Stimulated activated CD4-positive, alpha-beta T cell treated with anti-CD3 and anti-CD28 coated beads, Interleukin-15, amount 100 ng/mL, for 48 hours (primary cell): Measurements from ENCODE around the gene PES1.
"Not testable (repeated sequence)": the region's sequence is repeated elsewhere in the genome, so short reads cannot be mapped to it uniquely, and the experiment has no call there.

ENCODE experiments used
- DNase-seq, 2 donors: peaks; one replicate each; pipeline ENCODE4 v3.0.0-alpha.2; 2020; ENCODE audit warnings: low read depth in 2 of 2

Gene PES1

DNA sequence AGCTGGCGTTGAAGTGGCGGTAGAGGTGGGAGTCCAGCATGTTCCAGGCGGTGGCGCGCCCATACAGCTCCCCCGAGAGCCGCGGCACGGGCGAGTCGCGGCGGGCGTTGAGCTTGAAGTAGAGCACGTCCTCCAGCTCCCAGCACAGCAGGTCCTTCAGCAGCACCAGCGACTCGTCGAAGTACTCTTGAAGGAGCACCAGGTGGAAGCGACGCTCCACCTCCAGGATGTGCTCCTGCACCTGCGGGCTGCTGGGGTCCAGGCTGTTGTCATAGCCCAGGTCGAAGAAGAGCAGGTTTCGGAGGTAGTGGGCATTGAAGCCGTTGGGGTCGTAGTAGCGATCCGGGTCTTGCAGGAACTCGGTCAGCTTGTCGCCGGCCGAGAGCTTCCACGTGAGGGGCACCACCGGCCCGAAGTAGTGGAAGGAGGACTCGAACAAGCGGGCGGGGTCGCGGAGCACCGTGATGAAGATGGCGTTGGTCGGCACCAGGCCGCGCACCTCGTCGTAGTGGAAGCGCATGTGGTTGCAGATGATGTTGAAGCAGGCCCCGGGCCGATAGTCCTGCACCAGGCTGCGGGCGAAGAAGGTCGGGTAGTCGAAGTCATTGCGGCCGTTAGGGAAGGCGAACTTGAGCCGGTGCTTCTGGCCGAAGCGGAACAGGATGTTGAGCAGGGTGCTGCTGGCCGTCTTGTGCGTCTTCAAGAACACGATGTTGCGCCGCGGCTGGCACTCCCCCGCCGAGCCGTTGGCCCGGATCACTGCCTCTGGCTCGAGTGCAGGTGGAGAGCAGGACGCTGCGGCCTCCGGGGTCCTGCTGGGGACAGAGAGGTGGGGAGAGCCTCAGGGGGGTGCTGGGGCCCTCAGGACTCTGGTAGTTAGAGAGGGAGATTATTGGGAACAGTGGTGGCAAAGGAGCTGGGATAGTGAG, 36.2 kb downstream of the PES1 start:
- no peak for DNase-seq

DNA sequence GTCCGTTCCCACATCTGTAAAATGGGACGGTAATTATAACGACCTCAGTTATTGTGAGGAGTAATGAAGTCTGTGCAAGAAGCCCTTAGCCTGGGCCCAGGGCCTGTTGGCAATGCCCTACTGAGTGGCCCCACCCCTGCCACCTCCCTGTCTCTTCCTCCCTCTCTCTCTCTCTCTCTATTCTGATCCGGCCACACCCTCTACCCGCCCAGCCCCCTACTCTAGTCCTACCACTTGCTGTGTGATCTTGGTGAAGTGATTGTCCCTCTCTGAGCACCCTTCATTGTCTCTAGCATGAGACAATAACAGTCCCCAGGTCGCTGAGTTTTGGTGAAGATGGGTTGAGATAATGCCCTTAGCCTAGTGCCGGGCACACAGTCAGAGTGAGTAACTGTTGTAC, 37.7 kb downstream of the PES1 start:
- no peak for DNase-seq

DNA sequence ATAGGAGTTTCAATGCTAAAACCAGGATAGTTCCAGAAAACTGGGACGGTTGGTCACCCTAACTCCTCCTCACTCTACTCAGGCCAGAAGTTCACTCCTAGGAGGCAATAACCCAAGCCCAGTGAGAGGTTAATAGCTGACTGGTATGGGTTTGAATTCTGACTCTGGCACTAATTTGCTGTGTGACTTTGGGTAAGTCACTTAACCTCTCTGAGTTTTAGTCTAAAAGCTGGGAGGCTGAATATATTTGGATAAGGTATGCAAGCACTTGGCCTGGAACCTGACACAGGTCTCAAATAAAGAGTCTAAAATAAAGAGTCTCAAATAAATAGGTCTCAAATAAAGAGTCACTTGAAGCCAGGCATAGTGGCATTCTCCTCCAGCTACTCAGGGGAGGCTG, 39.0 kb downstream of the PES1 start:
- DNase-seq: no peak

DNA sequence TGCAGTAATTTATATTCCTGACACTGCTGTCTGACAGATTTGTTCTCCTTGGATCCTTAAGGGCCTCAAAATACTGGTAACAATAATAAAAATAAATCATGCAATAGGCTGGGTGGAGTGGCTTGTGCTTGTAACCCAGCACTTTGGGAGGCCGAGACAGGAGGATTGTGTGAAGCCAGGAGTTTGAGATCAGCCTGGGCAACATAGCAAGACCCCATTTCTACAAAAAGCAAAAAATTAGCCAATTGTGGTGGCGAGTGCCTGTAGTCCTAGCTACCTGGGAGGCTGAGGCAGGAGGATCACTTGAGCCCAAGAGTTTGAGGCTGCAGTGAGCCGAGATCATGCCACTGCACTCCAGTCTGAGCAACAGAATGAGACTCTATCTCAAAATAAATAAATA, 39.9 kb downstream of the PES1 start:
- DNase-seq: not testable (repeated sequence)

DNA sequence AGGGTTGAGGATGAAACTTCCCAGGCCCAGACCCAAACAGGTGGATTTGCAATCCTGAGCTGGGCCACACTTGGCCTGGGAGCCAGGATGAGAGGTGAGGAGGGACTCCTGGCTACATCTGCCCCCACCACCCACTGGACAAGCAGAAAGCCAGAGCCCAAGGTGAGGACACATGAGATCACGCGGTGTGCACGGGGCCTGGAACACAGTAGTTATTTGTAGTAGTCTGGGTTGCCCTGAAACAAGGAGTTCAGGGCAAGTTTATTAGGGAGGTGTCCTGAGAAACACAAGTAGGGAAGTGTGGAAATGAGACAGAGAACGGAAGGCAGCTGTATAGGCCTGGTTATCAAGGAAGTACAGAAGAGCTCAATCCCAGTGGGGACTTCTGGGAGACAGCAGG, 44.5 kb downstream of the PES1 start:
- DNase-seq: no peak

DNA sequence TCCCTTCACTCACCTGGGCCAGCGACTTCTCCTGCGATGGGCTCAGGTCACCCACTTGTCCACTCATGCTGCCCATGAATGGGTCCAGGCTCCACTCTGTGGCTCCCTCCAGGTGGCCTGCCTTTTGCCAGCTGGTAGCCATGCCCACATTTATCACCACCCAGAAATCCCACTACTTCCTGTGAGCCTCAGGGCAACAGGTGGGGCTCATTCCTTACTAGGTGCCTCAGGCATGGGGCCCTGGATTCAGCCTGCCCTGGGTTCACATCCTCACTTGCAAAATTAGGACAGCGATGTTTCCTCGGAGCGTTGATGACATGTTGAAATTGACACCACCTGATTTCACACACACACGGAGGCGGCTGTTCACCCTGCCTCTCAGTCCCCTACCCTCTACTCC, 45.1 kb downstream of the PES1 start, which contains the start of gene SEC14L6:
SEC14L6 (minus strand) TSS at position 126 of the 400 bp plus-strand sequence; CDS start at position 67, 59 bp downstream.
- DNase-seq: no peak

DNA sequence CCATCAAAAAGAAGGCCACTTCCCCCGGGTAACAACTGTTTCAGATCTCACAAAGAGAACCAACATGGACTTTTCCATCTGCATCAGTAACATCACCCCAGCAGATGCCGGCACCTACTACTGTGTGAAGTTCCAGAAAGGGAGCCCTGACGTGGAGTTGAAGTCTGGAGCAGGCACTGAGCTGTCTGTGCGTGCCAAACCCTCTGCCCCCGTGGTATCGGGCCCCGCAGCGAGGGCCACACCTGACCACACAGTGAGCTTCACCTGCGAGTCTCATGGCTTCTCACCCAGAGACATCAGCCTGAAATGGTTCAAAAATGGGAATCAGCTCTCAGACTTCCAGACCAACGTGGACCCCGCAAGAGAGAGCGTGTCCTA, 48.9 kb downstream of the PES1 start:
- no peak for DNase-seq

DNA sequence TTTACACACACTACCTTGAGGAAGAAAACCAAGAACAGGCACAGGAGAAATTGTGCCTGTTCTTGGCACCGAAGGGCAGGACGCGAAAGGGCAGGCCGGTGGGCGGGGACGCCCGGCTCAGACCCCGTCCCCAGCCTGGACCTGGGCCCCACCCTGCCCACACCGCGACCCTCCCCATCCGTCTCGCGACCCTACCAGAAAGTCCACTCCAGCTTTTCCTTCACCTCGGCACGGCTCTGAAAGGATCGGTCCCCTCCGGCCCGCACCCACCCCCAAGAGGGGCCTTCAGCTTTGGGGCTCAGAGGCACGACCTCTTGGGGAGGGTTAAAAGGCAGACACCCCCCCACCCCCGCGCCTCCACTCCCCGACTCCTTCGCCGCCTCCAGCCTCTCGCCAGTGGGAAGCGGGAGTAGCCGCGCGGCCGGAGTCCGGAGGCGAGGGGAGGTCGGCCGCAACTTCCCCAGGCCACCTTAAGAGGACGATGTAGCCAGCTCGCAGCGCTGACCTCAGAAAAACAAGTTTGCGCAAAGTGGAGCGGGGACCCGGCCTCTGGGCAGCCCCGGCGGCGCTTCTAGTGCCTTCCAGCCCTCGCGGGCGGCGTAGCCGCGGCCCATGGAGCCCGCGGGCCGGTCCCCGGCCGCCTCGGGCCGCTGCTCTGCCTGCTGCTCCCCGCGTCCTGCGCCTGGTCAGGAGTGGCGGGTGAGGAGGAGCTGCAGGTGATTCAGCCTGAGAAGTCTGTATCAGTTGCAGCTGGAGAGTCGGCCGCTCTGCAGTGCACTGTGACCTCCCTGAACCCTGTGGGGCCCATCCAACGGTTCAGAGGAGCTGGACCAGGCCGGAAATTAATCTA, 49.5 kb downstream of the PES1 start:
- DNase-seq: no peak

DNA sequence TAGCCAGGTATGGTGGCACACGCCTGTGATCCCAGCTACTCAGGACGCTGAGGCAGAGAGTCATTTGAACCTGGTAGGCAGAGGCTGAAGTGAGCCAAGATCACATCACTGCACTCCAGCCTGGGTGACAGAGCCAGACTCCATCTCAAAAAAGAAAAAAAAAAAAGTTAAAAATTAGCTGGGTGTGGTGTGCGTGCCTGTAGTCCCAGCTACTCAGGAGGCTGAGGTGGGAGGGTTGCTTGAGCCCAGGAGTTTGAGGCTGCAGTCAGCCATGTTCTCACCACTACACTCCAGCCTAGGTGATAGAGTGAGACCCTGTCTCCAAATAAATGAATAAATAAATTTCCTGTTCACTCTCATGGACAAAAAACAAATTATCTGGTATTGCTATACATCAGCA, 50.2 kb downstream of the PES1 start:
- DNase-seq: not testable (repeated sequence)

DNA sequence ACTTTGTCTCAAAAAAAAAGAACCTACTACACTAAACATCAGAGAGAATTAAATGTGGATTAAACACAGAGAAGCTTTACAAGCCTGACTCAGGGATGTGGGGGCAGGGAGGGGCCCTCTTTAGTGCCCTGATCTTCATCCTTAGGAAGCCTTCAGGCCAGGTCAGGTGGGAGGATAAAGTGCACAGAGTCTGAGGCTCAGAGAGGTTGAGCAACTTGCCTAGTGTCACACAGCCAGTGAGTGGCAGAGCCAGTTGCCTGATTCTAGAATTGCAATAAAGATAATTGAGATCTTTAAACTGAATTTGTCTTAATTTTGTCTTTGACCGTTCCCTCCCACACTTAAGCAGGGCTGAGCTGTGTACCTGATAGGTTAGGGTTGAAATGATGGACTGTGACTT, 52.3 kb downstream of the PES1 start:
- DNase-seq: no peak

DNA sequence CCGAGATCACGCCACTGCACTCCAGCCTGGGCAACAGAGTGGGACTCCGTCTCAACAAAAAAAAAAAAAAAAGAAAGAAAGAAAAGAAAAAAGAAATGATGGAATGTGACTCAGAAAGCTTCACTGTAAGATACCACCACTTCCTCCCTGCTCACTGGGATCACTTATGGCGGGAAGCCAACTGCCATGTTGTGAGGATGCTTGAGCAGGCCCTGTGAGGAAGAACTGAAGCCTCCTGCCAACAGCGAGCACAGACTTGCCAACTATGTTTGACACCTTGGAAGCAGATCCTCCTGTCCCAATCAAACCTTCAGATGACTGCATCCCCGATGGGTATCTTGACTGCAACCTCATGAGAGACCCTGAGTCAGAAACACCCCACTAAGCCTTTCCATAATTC, 53.4 kb downstream of the PES1 start:
- no peak for DNase-seq

DNA sequence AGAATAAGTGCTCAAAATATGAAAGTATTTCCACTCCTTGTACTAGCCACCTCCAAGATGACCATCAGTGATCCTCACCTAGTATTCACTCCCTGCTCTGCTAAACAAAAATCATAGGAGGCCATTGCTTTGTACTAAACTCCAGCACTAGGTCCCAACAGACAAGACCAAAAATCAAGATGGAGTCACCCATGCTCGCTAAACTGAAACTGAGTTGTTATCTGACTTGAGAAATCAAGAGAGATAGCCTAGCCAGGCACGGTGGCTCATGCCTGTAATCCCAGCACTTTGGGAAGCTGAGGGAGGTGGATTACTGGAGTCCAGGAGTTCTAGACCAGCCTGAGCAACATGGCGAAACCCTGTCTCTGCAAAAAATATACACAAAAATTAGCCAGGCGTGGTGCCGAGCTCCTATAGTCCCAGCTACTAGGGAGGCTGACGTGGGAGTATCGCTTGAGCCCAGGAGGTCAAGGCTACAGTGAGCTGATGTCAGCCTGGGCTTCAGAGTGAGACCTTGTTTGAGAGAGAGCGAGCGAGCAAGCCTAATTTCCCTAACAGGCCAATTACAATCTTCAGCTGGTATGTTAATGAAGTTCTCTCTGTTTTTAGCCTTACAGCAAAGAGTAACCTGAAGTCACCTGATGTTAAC, 54.5 kb downstream of the PES1 start:
- DNase-seq: no peak

DNA sequence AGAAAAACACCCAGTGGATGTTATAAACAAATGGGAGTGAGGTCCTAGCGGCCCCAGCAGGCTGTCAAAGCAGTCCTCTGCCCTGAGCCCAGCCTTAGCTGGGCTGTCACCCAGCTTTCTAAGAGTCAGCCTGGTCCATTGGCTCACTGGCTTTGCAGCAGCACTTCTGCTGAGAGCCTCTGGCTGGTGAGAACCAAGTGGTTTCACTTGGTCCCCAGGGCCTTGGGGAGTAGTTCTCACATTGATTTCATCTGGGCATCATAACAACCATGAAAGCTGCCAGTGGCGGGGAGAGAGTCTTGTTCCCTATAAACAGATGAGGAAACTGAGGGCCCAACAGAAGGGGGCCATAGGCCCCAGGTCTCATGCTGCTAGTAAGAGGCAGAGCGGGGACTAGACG, 56.5 kb downstream of the PES1 start:
- DNase-seq: no peak

DNA sequence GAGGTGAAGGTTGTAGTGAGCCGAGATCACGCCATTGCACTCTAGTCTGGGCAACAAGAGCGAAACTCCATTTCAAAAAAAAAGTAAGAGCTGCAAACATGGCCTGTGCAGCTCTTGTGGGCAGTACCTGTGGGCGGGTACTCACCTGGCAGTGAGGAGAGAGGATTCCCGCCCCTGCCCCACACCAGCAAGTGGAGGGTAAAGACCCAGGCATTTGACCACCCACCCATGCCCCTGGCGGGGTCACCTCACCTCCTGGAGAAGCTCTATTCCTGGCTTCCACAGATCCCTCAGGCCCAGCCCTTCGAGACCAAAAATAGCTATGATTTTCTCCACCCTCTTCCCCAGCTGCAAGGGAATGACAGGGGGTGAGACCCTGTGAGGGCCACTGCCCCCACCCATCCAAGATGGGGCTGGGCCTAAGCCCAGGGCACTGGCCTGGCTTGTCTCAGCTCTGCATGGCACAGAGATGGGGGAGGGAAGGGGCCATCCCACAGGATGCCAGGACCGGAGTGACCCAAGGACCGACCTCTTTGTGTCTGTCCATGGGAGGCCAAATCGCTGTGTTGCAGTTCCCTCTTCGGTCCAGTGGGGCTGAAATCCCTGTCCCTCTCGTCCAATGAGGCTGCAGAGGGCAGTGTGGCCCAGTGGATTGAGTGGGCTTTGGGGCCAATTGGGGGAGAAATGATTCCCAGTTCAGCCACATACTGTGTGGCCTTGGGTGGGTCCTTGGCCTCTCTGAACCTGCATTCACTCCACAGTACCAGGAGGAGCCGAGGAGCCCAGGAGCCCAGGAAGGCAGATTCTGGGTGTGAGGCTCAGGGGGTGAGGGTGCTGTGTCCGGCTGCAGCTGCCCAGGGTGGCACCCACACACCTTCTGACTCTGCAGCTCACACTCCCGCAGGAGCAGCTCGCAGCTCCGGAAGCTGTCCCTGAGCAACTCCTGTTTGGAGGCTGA, 59.8 kb downstream of the PES1 start:
- no peak for DNase-seq

DNA sequence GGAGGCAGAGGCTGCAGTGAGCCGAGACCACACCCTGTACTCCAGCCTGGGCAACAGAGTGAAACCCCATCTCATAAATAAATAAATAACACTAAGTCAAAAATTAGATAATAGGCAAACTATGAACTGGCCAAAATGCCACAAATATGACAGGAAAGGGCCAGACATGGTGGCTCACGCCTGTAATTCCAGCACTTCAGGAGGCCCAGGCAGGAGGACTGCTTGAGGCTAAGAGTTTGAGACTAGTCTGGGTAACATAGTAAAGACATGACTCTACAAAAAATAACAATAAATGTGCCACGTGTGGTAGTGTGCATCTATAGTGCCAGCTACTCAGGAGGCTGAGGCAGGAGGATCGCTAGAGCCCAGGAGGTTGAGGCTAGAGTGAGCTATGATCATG, 65.1 kb downstream of the PES1 start:
- DNase-seq: no peak
